Stimulated activated CD8-positive, alpha-beta memory T cell treated with anti-CD3 and anti-CD28 coated beads, Interleukin-7, amount 100 ng/mL, for 1 hour (primary cell): Measurements from ENCODE around the gene VPS36.
"Not testable (repeated sequence)": the region's sequence is repeated elsewhere in the genome, so short reads cannot be mapped to it uniquely, and the experiment has no call there.

Source experiments
- DNase-seq, 2 donors: peaks; one replicate each; pipeline ENCODE4 v3.0.0-alpha.2; 2020; ENCODE audit warnings: low read depth in 2 of 2

The VPS36 gene

GRCh38 chr13:52446265-52446664, 4.2 kb downstream of the VPS36 start:
- no peak for DNase-seq

- no peak for DNase-seq
These were observed 18.0 kb downstream of the VPS36 start for GRCh38 chr13:52432456-52432855.

- DNase-seq, result no peak
These were observed 22.1 kb downstream of the VPS36 start for GRCh38 chr13:52428295-52428694.

- no peak for DNase-seq
These were observed 29.2 kb downstream of the VPS36 start for GRCh38 chr13:52421216-52421615.

- no peak for DNase-seq
These were observed 31.4 kb downstream of the VPS36 start for GRCh38 chr13:52419080-52419479.

GRCh38 chr13:52414963-52415362, 35.5 kb downstream of the VPS36 start:
- no peak for DNase-seq

GRCh38 chr13:52414051-52414450, 36.4 kb downstream of the VPS36 start:
- no peak for DNase-seq

- DNase-seq, result no peak
These were observed 38.3 kb downstream of the VPS36 start for GRCh38 chr13:52412128-52412527.

- no peak for DNase-seq
These were observed 38.8 kb downstream of the VPS36 start for GRCh38 chr13:52411629-52412028.

- DNase-seq, result not testable (repeated sequence)
These were observed 42.3 kb downstream of the VPS36 start for GRCh38 chr13:52408071-52408658.

GRCh38 chr13:52407436-52407835, 43.0 kb downstream of the VPS36 start:
- not testable (repeated sequence) for DNase-seq

- DNase-seq, result no peak
These were observed 43.8 kb downstream of the VPS36 start for GRCh38 chr13:52406629-52407028.

- no peak for DNase-seq
These were observed 44.5 kb downstream of the VPS36 start, which contains the start of gene THSD1 for GRCh38 chr13:52405767-52406494. THSD1 (minus strand) TSS chr13:52406172; CDS start chr13:52402600, 3,572 bp downstream.

- no peak for DNase-seq
These were observed 45.1 kb downstream of the VPS36 start for GRCh38 chr13:52405369-52405766.

- DNase-seq, result no peak
These were observed 50.7 kb downstream of the VPS36 start for GRCh38 chr13:52399708-52400107.

GRCh38 chr13:52399046-52399445, 51.4 kb downstream of the VPS36 start:
- no peak for DNase-seq

GRCh38 chr13:52395704-52396103, 54.7 kb downstream of the VPS36 start:
- no peak for DNase-seq

GRCh38 chr13:52394586-52394985, 55.8 kb downstream of the VPS36 start:
- no peak for DNase-seq

GRCh38 chr13:52393572-52394357, 56.7 kb downstream of the VPS36 start:
- DNase-seq, result no peak

GRCh38 chr13:52387721-52388120, 62.7 kb downstream of the VPS36 start:
- no peak for DNase-seq

GRCh38 chr13:52385870-52386269, 64.6 kb downstream of the VPS36 start:
- no peak for DNase-seq

GRCh38 chr13:52383366-52383765, 67.1 kb downstream of the VPS36 start:
- no peak for DNase-seq

GRCh38 chr13:52378312-52378711, 72.1 kb downstream of the VPS36 start:
- DNase-seq, result no peak
